ENCODE measurements around the gene PPARG. TPM values are rescaled to one million over a fixed set of nuclear protein-coding genes. Genes with fewer than 3 reads are reported as not detected.

Gene PPARG
- total and polyA plus RNA-seq, 2 of the 13 experiments (the other 11 are each of a cell fraction or from before 2014, with no cell fraction given): 13.9 to 58.3 TPM

GRCh38 chr3:12454076-12454815, 165.4 kb downstream of the PPARG start (continued):
- TF ChIP-seq REST (IDR thresholded peaks at IDR 0.05; ENCODE audit: borderline replicate concordance in 1 of 2, low read depth in 1 of 2, low read length in 2 of 2) (peak in 1 of 2 experiments; percentile 83; a peak in 3 of 4 replicates), ZSCAN22 (CRISPR knock-in tag; IDR thresholded peaks at IDR 0.05) (no peak), BRD4 (CRISPR knock-in tag; IDR thresholded peaks at IDR 0.05) (no peak), ZNF30 (CRISPR knock-in tag; IDR thresholded peaks at IDR 0.05) (no peak), ARID5B (CRISPR knock-in tag; IDR thresholded peaks at IDR 0.05) (0 out of 2 replicates have a peak, but pooled peaks have one; percentile 26)

All from HepG2 (cell line).